ENCODE measurements around the gene GSX2.

GRCh38 chr4:54061067-54061466 is 38.9 kb upstream of the GSX2 start:
- TF ChIP-seq CTCF (IDR thresholded peaks at IDR 0.05) (no peak), POLR2A (IDR thresholded peaks at IDR 0.05) (no peak)
